ENCODE results near the gene DDX21.
"Not testable (repeated sequence)": the region's sequence is repeated elsewhere in the genome, so short reads cannot be mapped to it uniquely, and the experiment has no call there.

Gene DDX21

DNA sequence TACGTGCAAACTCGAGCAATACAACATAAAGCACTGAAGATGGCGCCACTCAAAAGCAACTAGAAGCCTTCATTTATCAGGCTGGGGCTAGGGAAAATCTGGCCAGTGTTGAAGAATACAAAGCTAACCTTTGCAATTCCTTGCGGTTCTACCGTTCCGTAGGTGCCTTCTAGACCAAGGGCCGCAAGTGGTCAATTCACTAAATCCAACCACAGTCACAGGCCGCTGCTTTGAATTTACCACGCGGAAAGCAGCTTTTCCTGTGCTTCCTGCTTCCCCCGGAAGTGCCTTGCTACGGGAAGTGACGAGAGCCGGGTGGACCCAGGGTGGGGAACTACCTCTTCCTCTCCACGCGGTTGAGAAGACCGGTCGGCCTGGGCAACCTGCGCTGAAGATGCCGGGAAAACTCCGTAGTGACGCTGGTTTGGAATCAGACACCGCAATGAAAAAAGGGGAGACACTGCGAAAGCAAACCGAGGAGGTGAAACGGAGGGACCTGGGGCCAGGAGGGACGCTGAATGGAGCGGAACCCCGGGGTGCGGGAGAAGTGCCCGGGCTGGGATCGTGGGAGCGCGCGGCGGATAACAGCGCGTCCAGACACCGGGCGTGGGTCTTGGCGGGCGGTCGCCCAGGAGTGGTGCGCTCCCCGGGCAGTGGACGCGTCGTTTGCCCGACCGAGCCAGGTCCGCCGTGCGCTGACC, at the start of gene DDX21:
Gene DDX21, plus strand, starts transcription at position 339 of the 701 bp plus-strand sequence. Its CDS starts 56 bp downstream, at position 395.
- peak; percentile 95 for DNase-seq

DNA sequence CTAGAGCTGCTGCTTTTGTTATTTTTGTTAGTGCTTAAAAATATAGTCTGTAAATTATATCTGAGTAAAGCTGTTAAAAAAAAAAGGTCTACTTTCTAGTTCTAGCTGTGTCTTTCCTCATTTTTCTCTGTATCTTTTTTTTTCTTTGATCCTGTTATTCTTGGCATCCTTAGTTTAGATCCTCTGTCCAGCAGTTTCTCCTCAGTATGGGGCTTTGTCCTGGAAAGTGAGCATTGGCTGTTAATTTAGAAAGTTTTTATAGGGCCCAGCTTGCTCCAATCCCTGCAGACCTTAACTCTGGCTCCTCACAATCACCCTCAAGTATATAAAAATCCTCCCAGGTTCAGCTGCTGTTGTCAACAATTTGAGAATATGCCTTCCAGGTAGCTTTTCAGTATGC, 31.4 kb upstream of the DDX21 start:
- DNase-seq = no peak

GRCh38 chr10:68925489-68925888, 30.5 kb upstream of the DDX21 start:
- DNase-seq = no peak

DNA sequence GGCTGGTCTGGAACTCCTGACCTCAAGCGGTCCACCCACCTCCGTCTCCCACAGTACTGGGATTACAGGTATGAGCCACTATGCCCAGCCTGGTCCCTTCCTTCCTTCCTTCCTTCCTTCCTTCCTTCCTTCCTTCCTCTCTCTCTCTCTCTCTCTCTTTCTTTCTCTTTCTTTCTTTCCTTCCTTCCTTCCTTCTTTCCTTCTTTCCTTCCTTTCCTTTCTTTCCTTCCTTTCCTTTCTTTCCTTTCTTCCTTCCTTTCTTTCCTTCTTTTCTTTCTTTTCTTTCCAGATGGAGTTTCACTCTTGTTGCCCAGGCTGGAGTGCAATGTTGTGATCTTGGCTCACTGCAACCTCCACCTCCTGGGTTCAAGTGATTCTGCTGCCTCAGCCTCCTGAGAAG, 26.8 kb upstream of the DDX21 start:
- not testable (repeated sequence) for DNase-seq

GRCh38 chr10:68929888-68930287, 26.1 kb upstream of the DDX21 start:
- not testable (repeated sequence) for DNase-seq

- not testable (repeated sequence) for DNase-seq
These were observed 23.1 kb upstream of the DDX21 start for GRCh38 chr10:68932860-68933259.

- DNase-seq = peak; percentile 23
These were observed 21.0 kb upstream of the DDX21 start for GRCh38 chr10:68934994-68935393.

GRCh38 chr10:68938117-68938516, 17.9 kb upstream of the DDX21 start:
- DNase-seq = no peak

- no peak for DNase-seq
These were observed 17.1 kb upstream of the DDX21 start for GRCh38 chr10:68938884-68939283.

- not testable (repeated sequence) for DNase-seq
These were observed 15.1 kb upstream of the DDX21 start for GRCh38 chr10:68940917-68941316.

DNA sequence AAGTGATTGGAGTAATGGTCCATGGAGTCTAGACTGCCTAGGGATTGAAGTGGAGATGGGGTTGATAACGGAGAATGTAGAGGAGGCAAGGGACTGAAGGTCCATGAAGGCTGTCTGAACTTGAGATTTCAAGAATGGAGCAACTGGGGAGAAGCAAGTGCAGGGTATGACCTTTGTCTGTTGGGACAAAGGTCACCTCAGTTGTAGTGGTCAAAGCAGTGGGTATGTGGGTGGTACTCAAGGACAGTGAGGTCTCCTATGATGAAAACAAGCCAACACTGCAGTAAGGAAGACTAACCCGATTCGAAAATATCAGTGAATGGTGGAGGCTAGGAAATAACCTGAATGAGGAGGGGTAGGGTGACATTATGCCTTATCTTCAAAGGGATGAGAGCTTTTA, 5.4 kb upstream of the DDX21 start:
- no peak for DNase-seq

GRCh38 chr10:68954904-68955303, 1.1 kb upstream of the DDX21 start:
- DNase-seq = no peak

DNA sequence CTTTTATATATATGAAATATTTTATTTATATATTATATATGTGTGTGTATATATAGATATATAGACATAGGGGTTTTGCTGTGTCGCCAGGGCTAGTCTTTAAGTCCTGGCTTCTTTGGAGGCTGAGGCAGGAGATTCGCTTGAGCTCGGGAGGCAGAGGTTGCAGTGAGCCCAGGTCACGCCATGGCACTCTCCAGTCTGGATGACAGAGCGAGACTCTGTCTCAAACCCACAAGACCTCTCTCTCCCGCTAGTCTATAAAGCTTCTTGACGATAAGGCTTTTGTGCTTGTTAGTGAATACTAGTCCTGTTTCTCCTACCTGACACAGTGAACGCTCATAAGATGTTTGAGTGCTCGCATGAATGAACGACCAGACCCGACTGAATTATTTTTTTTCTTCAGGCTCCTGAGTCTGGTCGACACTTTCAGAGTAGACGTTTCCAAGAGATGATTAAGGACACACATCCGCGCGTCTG, 577 bp upstream of the DDX21 start:
- no peak for DNase-seq

DNA sequence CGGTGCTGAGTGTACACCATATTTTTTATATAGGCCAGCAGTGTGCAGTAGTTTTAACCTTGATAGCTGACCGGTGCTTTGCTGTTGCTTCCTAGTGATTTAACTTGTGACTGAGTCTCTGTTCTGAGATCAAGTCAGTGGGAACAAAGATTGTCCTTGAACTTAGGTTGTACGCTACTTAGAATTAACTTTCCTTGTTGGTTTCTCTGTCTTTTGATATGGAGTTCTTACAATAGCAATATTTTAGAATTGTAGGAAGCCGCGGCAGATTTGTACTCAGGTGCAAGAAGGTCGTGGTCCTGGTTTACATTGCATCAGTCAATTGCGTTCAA, 1.3 kb downstream of the DDX21 start:
- no peak for DNase-seq

DNA sequence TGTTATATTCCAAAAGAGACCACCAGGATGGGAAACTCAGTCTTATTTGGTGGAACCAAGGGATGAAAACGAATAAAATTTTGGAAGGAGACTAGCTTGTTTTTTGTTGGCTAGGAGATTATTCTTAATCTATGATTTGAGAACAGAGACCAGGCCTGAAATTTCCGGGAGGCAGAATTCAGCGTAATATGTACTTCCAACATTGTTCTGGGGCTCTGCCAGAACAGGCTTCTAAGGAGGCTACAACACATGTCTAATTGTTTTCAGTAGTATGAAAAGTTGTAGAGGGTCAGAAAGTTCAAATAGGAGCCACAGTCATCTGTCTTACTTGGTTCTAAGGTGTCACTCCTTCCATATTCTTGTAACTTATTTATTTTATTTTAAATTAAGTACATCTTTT, 1.7 kb downstream of the DDX21 start:
- DNase-seq = no peak

DNA sequence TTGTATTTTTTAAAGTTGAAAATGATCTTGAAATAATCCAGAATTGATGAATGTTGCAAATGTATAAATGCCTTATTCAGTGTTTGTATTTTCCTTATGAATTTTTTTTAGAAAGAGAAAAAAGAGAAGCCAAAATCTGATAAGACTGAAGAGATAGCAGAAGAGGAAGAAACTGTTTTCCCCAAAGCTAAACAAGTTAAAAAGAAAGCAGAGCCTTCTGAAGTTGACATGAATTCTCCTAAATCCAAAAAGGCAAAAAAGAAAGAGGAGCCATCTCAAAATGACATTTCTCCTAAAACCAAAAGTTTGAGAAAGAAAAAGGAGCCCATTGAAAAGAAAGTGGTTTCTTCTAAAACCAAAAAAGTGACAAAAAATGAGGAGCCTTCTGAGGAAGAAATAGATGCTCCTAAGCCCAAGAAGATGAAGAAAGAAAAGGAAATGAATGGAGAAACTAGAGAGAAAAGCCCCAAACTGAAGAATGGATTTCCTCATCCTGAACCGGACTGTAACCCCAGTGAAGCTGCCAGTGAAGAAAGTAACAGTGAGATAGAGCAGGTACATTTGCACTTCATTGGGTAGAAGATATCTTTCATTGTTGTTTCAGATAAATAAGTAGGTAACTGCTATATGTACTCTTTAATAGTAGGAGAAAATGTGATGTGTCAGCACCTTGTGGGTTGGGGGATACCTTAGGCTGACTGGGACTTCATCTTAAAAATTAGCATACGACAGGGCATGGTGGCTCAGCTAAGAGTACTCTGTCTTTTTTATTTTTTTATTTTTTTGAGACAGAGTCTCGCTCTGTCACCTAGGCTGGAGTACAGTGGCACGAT, 3.9 kb downstream of the DDX21 start:
- DNase-seq = no peak

DNA sequence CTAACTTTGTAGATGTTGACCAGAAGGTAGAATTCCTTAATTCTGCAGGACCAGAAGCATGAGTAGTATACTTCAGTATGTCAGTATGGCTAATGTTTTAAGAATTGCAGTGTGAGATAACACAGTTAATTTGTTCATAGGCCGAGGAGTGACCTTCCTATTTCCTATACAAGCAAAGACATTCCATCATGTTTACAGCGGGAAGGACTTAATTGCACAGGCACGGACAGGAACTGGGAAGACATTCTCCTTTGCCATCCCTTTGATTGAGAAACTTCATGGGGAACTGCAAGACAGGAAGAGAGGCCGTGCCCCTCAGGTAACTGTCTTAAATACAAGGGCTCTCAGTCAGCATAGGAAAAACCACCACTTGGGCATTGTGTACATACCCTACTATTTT, 7.2 kb downstream of the DDX21 start:
- DNase-seq = no peak

DNA sequence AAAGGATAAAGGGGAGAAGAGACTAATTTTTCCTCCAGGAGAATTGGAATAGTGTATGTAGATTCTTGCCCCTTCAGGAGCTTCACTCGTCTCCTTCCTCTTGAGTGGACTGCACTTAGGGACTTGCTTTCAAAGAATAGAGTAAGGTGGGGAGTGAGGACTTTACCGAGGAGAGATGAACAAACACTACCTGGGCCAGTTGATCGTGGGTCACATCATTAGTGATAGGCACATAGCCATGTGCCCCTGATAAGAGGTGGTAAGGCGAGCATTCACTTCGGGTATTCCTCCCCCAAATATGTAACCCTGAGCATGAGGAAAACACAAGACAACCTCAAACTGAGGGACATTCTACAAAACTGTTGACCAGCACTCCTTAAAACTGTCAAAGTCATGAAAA, 18.0 kb downstream of the DDX21 start:
- DNase-seq = no peak

- not testable (repeated sequence) for DNase-seq
These were observed 20.0 kb downstream of the DDX21 start for GRCh38 chr10:68975936-68976473.

- not testable (repeated sequence) for DNase-seq
These were observed 23.8 kb downstream of the DDX21 start for GRCh38 chr10:68979738-68980137.

GRCh38 chr10:68981074-68981473, 25.1 kb downstream of the DDX21 start:
- no peak for DNase-seq

- no peak for DNase-seq
These were observed 26.4 kb downstream of the DDX21 start for GRCh38 chr10:68982389-68982788.

- no peak for DNase-seq
These were observed 31.6 kb downstream of the DDX21 start for GRCh38 chr10:68987611-68988010.

Data from activated CD4-positive, alpha-beta T cell treated with anti-CD3 and anti-CD28 coated beads, Interleukin-2, amount 50 U/mL, for 16 hours (primary cell).